WTC11 (cell line): ENCODE measurements around the gene TSPAN18. TPM values are rescaled to one million over a fixed set of nuclear protein-coding genes. Genes with fewer than 3 reads are reported as not detected.

Source experiments
- ATAC-seq: fragments of 200-7000 bp; cut with Tn5 transposase; 2 replicates; pipeline ENCODE4 v1.10.0; 2021; ENCODE audit warnings: mild to moderate bottlenecking, moderate library complexity
- CTCF ChIA-PET: fragments of 300-600 bp; sonication (Branson Sonifier 250); formaldehyde crosslinking; loops from one replicate; lab custom pipeline; 2021; ENCODE audit warnings: antibody characterized with exemption; lab: Charles Lee
- POLR2A ChIA-PET: fragments of 350-600 bp; sonication (Branson Sonifier 250); formaldehyde crosslinking; loops from one replicate; lab custom pipeline; 2021; ENCODE audit warnings: antibody characterized with exemption; lab: Charles Lee
- DNase-seq: peaks from one replicate; pipeline ENCODE4 v3.0.0; 2021; ENCODE audit warnings: low spot score
- H3K27ac Mint-ChIP-seq: 2 replicates; pipeline ENCODE4 v1.8.0; 2021; ENCODE audit warnings: mixed read lengths
- H3K27me3 Mint-ChIP-seq: 2 replicates; pipeline ENCODE4 v1.8.0; 2021; ENCODE audit warnings: low read depth, mild to moderate bottlenecking, moderate library complexity, mixed read lengths
- H3K36me3 Mint-ChIP-seq: 2 replicates; pipeline ENCODE4 v1.8.0; 2021; ENCODE audit warnings: mixed read lengths
- H3K4me1 Mint-ChIP-seq: 2 replicates; pipeline ENCODE4 v1.8.0; 2022; ENCODE audit warnings: mixed read lengths
- H3K4me3 Mint-ChIP-seq: 2 replicates; pipeline ENCODE4 v1.8.0; 2021; ENCODE audit warnings: mild to moderate bottlenecking, moderate library complexity, mixed read lengths
- H3K9me3 Mint-ChIP-seq: 2 replicates; pipeline ENCODE4 v1.8.0; 2021; ENCODE audit warnings: mixed read lengths
- AR ChIP-seq: fragments of 250-450 bp; sonication (Bioruptor Pico); IDR thresholded peaks from 2 replicates; pipeline ENCODE4 v1.9.0; 2021; ENCODE audit warnings: mild to moderate bottlenecking
- ATF2 ChIP-seq: sonication (generic); formaldehyde crosslinking; IDR thresholded peaks from 2 replicates; pipeline ENCODE4 v1.8.1; 2022; ENCODE audit warnings: low read depth, missing genetic modification reagents, borderline replicate concordance
- CBFB ChIP-seq: sonication (generic); formaldehyde crosslinking; IDR thresholded peaks from 2 replicates; pipeline ENCODE4 v1.8.1; 2022; ENCODE audit warnings: mild to moderate bottlenecking, low read depth, missing genetic modification reagents
- ESRRA ChIP-seq: sonication (generic); formaldehyde crosslinking; IDR thresholded peaks from 2 replicates; pipeline ENCODE4 v1.8.1; 2022; ENCODE audit warnings: mild to moderate bottlenecking, missing genetic modification reagents, borderline replicate concordance
- ETV6 ChIP-seq: sonication (generic); formaldehyde crosslinking; IDR thresholded peaks from 2 replicates; pipeline ENCODE4 v1.8.1; 2022; ENCODE audit warnings: mild to moderate bottlenecking, missing genetic modification reagents
- GABPB1 ChIP-seq: sonication (generic); formaldehyde crosslinking; IDR thresholded peaks from 2 replicates; pipeline ENCODE4 v1.8.1; 2023; ENCODE audit warnings: mild to moderate bottlenecking, missing genetic modification reagents
- HMGXB4 ChIP-seq: sonication (generic); formaldehyde crosslinking; IDR thresholded peaks from 2 replicates; pipeline ENCODE4 v1.8.1; 2023; ENCODE audit warnings: mild to moderate bottlenecking, moderate library complexity, missing genetic modification reagents
- IRF2 ChIP-seq: sonication (generic); formaldehyde crosslinking; IDR thresholded peaks from 2 replicates; pipeline ENCODE4 v1.8.0; 2022; ENCODE audit warnings: low read depth, missing genetic modification reagents, borderline replicate concordance
- MXD4 ChIP-seq: fragments of 250-450 bp; sonication (Bioruptor Pico); IDR thresholded peaks from 2 replicates; pipeline ENCODE4 v1.8.0; 2021; ENCODE audit warnings: mild to moderate bottlenecking, moderate library complexity, borderline replicate concordance
- TEAD1 ChIP-seq: sonication (generic); formaldehyde crosslinking; IDR thresholded peaks from 2 replicates; pipeline ENCODE4 v1.8.0; 2022; ENCODE audit warnings: mild to moderate bottlenecking, missing genetic modification reagents
- ZNF423 ChIP-seq: fragments of 250-450 bp; sonication (Bioruptor Pico); IDR thresholded peaks from 2 replicates; pipeline ENCODE4 v2.1.2; 2022; ENCODE audit warnings: mild to moderate bottlenecking, moderate library complexity
- total RNA-seq: library from RNA; stranded (reverse); gene quantifications from 3 replicates; pipeline ENCODE4 v1.2.3, GENCODE V29; 2021
- TF ChIP-seq, protein P1 (sequence below): sonication (generic); formaldehyde crosslinking; IDR thresholded peaks from 2 replicates; pipeline ENCODE4 v1.8.0; 2022; ENCODE audit warnings: mild to moderate bottlenecking, missing genetic modification reagents
- TF ChIP-seq, protein P2 (sequence below): sonication (generic); formaldehyde crosslinking; IDR thresholded peaks from 2 replicates; pipeline ENCODE4 v1.8.1; 2023; ENCODE audit warnings: mild to moderate bottlenecking, missing genetic modification reagents

Gene TSPAN18
- total RNA-seq, 1 experiment from 2014 or later = 44.7 TPM

DNA sequence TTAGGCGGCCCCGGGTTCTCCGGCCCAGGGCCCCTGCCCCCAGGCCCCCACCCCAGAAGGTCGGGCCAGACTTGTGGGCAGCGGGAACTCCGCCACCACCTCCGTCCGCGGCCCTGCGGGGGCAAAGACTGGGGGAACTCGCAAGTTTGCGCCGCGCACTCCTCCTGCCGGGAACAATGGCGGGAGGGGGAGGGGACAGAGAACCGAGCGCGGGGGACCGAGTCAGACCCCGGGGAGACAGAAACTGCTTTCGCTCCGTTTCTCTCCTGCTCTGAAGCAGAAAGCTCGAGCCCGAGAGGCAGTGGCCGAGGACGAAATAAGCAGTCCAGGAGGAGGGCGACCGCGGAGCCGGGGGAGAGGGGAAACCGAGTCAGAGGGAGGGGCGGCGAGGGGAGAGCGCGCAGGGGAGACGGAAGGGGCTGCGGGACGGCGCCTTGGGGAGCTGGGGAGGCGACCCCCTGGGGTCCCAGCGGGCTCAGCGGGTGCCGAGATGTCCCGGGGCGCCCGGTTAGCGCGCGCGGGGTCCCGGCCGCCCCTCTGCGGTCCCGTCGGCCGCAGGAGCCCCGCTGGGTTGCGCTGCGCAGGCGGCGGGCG, 223.4 kb downstream of the TSPAN18 start:
- ChIA-PET POLR2A (no interaction called here), CTCF (interaction anchor here (0.9 to 1.7 kb wide), 11 partner anchors 9 to 160 kb away, joined by 3 to 13 read pairs (median 3); no protein-coding TSS in a partner anchor)
- Mint-ChIP-seq H3K27me3 (peaks cover 3% of the 10 kb centered on the region), H3K4me1 (peaks cover 56% of the 10 kb centered on the region), H3K9me3 (no peaks in the 10 kb centered on the region), H3K27ac (no peak overlapping the region), H3K4me3 (peak overlapping the region; percentile 85), H3K36me3 (no peaks in the 10 kb centered on the region)
- no peak for TF ChIP-seq GABPB1 (CRISPR knock-in tag)
- TF ChIP-seq, protein P1, sequence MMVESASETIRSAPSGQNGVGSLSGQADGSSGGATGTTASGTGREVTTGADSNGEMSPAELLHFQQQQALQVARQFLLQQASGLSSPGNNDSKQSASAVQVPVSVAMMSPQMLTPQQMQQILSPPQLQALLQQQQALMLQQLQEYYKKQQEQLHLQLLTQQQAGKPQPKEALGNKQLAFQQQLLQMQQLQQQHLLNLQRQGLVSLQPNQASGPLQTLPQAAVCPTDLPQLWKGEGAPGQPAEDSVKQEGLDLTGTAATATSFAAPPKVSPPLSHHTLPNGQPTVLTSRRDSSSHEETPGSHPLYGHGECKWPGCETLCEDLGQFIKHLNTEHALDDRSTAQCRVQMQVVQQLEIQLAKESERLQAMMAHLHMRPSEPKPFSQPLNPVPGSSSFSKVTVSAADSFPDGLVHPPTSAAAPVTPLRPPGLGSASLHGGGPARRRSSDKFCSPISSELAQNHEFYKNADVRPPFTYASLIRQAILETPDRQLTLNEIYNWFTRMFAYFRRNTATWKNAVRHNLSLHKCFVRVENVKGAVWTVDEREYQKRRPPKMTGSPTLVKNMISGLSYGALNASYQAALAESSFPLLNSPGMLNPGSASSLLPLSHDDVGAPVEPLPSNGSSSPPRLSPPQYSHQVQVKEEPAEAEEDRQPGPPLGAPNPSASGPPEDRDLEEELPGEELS (CRISPR knock-in tag) = peak; percentile 13; the same call in 1 of the 2 replicates
- 0 out of 2 replicates have a peak, but pooled peaks have one; percentile 10 for TF ChIP-seq TEAD1
- TF ChIP-seq ZNF423 (CRISPR knock-in tag) = peak; percentile 93
- TF ChIP-seq IRF2 (CRISPR knock-in tag) = no peak
- 0 out of 2 replicates have a peak, but pooled peaks have one; percentile 27 for TF ChIP-seq ESRRA (CRISPR knock-in tag)
- no peak for TF ChIP-seq MXD4 (CRISPR knock-in tag)
- TF ChIP-seq CBFB (CRISPR knock-in tag) = no peak
- no peak for TF ChIP-seq ATF2 (CRISPR knock-in tag)
- TF ChIP-seq ETV6 = no peak
- peak; percentile 1; the same call in 1 of the 2 replicates for TF ChIP-seq HMGXB4 (CRISPR knock-in tag)
- TF ChIP-seq, protein P2, sequence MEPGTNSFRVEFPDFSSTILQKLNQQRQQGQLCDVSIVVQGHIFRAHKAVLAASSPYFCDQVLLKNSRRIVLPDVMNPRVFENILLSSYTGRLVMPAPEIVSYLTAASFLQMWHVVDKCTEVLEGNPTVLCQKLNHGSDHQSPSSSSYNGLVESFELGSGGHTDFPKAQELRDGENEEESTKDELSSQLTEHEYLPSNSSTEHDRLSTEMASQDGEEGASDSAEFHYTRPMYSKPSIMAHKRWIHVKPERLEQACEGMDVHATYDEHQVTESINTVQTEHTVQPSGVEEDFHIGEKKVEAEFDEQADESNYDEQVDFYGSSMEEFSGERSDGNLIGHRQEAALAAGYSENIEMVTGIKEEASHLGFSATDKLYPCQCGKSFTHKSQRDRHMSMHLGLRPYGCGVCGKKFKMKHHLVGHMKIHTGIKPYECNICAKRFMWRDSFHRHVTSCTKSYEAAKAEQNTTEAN (CRISPR knock-in tag) = no peak
- TF ChIP-seq AR (CRISPR knock-in tag) = no peak
- peak; percentile 62 for DNase-seq
- ATAC-seq = peak; percentile 5
